Inferior parietal cortex (tissue), 1 donor: Measurements from ENCODE around the gene RALGAPB.

Experiments
- DNase-seq: peaks from one replicate; pipeline ENCODE4 v3.0.0-alpha.2; 2016; ENCODE audit errors: extremely low spot score

Gene RALGAPB

DNA sequence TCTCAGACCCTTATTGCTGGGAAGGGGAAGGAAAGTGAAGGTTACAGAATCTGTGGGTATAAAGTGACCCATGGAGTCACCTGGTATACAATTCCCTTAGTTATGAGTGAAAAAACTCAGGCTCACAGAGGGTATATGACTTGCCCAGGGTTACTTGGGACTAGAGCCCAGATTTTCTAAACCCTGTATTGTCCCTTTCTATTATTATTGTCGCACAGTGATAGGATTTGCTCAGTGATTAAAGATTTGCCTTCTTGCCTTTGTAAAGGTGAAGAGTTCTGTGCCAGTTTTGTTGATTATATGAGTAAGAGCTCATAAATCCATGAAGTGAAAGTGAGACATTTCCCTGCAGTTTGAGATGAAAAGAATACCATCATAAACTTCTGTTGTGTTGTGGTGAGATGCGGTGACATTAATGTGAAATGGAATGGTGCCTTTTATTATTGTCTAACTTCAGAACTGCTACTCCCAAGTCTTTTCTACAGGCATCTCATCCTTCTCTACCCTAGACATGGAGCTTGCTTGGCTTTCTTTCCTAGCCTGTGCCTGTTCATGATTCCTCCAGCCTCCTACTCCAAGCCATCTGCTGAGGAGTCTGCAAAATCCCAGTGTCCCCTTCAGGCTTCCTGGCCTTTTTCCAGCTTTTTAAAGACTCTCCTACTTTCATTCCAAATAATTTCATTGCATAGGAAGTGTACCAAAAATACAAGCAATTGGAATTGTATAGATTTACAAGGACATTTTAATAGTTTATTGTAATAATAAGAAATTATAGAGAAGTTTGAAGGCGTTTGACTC lies 74.8 kb downstream of the RALGAPB start:
- peak; percentile 34 for DNase-seq

DNA sequence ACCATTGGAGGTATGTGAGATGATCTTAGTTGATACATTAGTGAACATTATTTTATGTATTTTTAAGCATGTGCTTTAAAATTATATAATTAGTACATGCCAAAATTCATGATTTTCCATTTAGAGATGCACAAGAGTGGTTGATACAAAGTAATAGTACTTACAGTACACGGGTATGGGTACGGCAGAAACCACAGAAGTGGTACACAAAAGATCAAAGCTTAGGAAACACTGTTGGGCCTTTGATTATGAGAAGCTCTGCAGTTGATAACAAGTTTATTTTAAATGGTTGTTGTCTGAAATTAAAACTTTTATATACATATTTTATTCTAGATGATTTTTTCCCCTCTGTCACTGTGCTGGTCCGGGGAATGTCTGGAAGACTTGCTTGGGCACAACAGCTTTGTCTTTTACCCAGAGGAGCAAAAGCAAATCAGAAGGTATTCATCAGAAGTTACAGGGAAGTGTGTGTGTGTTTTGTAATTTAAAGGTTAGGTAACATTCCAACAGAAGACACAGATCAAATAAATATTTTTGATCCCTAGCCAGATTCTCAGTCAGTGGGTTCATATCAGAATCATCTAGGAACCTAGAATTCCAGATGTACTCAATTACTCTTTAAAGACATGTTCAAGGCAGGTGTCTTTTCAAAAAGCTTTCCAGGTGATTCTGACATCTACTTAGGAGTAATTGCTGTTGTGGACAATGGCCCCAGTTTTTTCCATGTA lies 75.9 kb downstream of the RALGAPB start:
- no peak for DNase-seq

GRCh38 chr20:38550274-38550673 lies 77.6 kb downstream of the RALGAPB start:
- no peak for DNase-seq

GRCh38 chr20:38551056-38551626 lies 78.5 kb downstream of the RALGAPB start:
- no peak for DNase-seq

- DNase-seq = no peak
Observed at GRCh38 chr20:38554986-38555385, 82.3 kb downstream of the RALGAPB start.

DNA sequence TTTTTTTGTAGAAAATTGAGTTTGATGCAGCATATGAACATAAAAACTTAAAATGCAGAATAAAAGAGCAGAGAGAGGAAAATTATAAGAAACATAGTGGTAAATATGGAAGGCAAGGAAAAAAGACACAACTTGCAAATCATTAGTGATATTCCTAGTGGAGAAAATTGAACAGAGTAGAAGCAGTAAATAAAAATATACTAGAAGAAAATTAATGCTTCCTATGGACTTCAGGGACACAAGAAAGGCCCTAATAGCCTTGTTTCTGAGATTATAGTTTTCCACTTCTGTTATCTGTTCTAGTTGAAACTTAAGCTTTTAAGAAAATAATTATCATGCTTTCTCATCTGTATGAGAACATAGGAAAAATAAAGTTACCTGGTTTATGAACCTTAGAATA lies 82.8 kb downstream of the RALGAPB start:
- DNase-seq = no peak

- DNase-seq = no peak
Observed at GRCh38 chr20:38557174-38557573, 84.5 kb downstream of the RALGAPB start.

DNA sequence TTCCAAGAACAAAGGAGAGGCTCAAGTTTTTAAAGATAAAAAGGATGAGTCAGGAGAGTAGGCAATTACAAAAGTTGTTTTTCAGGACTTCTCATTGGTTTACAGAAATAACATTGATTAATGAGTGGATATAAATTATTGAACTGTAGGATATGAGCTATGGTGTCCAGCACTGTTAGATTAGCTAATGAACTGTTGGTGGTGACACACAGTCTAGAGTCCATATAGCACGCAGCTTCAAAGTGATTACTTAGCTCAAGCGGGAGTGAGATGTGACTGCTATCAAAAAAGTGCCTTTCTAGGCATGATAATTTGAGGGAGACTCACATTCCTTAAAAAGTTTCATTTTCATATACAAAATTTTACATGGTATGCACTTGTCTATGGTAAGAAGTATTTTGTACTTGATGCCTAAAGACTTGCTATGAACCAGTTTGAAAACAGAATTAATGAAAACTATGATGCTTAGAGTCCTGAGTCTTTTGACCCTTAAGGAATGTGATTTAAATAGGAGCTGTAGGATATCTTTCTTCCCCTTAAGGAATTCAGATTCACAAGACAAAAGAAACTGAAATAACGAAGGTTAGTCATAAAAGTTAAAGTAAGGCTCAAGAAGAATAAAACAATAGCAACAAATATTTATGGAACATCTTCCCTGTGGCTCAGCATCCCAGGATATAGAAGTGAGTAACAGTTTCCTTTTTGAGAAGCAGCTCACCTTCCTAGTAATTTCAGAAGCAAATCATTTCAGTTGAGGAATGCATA lies 86.1 kb downstream of the RALGAPB start:
- DNase-seq = no peak

DNA sequence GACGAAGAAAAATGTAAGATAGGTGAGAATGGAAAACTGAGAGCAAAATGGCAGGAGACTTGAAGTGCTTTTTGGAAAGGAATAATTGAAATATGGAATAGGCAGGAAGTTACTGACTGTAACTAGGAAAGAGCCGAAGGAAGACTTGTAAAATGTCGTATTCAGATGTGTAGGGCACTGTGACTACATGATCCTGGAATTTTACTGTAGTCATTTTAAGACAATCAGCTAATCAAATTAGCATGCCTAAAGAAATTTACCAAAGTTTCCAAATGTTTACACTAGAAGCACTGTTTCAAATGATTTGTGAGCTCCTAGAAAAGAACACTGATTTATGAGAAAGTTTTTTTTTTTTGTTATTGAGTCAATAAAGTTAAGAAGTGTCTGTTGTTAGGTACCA lies 87.1 kb downstream of the RALGAPB start:
- DNase-seq = no peak

- DNase-seq = no peak
Observed at GRCh38 chr20:38563802-38564431, 91.3 kb downstream of the RALGAPB start.

DNA sequence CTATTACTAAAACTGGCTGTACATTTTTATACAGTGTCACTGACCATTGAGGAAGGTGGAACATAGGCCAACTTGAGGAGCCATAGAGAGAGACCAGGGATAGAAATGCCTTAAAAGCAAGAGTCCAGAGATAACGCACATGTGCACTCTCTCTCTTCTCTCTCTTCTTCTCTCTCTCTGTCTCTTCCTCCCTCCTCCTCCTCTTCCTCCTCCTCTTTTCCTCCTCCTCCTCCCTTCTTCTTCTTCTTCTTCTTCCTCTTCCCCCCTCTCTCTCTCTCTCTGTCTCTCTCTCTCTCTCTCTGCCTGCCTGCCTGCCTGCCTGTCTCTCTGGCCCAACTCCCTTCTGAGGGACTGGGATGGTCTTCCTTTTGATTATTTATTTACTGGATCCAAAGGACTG lies 92.0 kb downstream of the RALGAPB start:
- no peak for DNase-seq

- DNase-seq = no peak
Observed at GRCh38 chr20:38566036-38566598, 93.5 kb downstream of the RALGAPB start.

DNA sequence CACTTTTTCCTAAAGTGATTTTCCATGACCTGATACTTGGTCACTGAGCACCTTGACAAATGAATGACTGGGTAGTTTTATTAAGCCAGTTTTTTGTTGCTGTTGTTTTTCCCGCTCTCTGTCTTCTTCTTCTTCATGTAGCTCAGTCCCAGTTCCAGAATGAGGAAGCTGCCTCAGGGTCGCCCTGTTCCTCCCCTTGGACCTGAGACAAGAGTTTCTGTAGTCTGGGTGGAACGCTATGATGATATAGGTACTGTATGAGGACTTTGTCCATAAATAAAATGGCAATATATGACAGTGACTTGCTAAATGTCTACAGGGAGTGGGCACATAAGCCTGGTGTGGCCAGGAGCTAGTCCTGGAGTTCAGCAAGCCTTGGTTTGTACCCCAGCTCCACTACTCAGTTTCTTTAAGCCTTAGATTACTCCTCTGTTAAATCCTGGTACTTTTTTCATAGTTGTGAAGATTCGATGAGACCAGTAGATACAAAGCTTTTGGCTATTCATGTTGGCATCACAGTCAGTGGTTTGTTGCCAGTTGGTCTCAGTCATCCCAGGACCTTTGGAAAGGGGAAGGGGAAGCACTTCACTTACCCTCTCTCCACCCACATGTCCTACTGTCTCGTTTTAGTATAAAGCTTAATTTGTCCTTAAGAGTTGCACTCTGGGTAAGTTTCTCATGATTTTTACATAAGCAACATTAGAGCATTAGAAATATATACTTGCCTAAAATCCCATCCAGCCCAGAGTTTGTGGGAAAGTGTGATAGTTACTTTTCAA lies 97.3 kb downstream of the RALGAPB start:
- DNase-seq = no peak

GRCh38 chr20:38573413-38573812 lies 100.8 kb downstream of the RALGAPB start:
- DNase-seq = no peak

- DNase-seq = no peak
Observed at GRCh38 chr20:38579219-38579910, 106.7 kb downstream of the RALGAPB start.

DNA sequence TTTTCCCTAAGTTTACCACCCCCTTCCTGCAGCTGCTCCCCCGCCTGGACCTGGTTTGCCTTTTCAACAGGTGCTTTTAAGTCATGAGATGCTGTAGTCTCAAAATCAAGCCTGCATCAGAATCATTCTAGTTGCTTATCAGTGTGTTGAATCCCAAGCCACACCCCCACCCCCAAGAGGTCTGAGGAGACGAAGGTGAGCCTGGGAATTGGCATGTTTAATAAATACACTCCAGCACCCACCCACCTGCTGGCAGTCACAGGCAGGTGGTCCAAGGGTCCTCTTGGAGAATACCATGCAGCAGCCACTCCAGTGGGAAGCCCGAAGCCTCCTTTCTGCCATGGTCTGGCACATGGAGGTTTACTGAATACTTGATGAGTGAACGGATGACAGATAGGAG lies 107.3 kb downstream of the RALGAPB start:
- DNase-seq = no peak

GRCh38 chr20:38581013-38581412 lies 108.4 kb downstream of the RALGAPB start, which contains the start of gene ADIG:
ADIG (plus strand) TSS chr20:38581197; CDS start chr20:38581251, 54 bp downstream.
- peak; percentile 27 for DNase-seq

GRCh38 chr20:38581830-38582358 lies 109.3 kb downstream of the RALGAPB start:
- DNase-seq = no peak

DNA sequence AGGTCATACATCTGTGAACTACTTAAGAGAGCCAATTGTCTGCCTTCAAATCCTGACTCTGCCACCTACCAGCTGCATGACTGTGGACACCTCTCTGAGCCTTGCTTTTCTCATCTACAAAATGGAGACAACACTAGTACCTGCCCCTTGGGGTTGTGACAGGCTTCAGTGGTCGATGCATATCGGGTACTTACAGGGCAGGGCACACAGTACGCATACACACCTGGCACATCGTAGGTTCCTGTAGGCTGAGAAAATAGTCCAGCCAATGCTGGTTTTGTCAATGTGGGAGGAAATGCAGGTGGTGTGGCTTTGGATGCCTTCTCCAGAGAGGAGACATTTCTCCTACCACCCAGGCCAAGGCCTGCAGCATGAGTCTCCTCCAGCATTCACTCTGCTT lies 110.7 kb downstream of the RALGAPB start:
- no peak for DNase-seq
